ENCODE results near the gene LRRC45.

Gene LRRC45

GRCh38 chr17:82007228-82007494 is 15.9 kb upstream of the LRRC45 start:
- DNase-seq (ENCODE audit: low read depth in 2 of 2): no peak

GRCh38 chr17:82007495-82008257 is 15.4 kb upstream of the LRRC45 start:
- DNase-seq (ENCODE audit: low read depth in 2 of 2): no peak

- DNase-seq (ENCODE audit: low read depth in 2 of 2): no peak
These were observed 14.7 kb upstream of the LRRC45 start for GRCh38 chr17:82008258-82008940.

GRCh38 chr17:82008941-82009405 is 14.1 kb upstream of the LRRC45 start:
- no peak for DNase-seq (ENCODE audit: low read depth in 2 of 2)

GRCh38 chr17:82009413-82009812 is 13.7 kb upstream of the LRRC45 start:
- no peak for DNase-seq (ENCODE audit: low read depth in 2 of 2)

GRCh38 chr17:82010575-82011525 is 12.3 kb upstream of the LRRC45 start:
- no peak for DNase-seq (ENCODE audit: low read depth in 2 of 2)

GRCh38 chr17:82011617-82012187 is 11.4 kb upstream of the LRRC45 start:
- no peak for DNase-seq (ENCODE audit: low read depth in 2 of 2)

GRCh38 chr17:82012261-82012639 is 10.9 kb upstream of the LRRC45 start:
- DNase-seq (ENCODE audit: low read depth in 2 of 2): no peak

- DNase-seq (ENCODE audit: low read depth in 2 of 2): no peak
These were observed 10.3 kb upstream of the LRRC45 start for GRCh38 chr17:82012640-82013295.

- DNase-seq (ENCODE audit: low read depth in 2 of 2): no peak
These were observed 9.8 kb upstream of the LRRC45 start for GRCh38 chr17:82013341-82013740.

GRCh38 chr17:82013772-82014321 is 9.3 kb upstream of the LRRC45 start:
- no peak for DNase-seq (ENCODE audit: low read depth in 2 of 2)

GRCh38 chr17:82014432-82014831 is 8.7 kb upstream of the LRRC45 start:
- DNase-seq (ENCODE audit: low read depth in 2 of 2): no peak

- DNase-seq (ENCODE audit: low read depth in 2 of 2): no peak
These were observed 8.2 kb upstream of the LRRC45 start for GRCh38 chr17:82014971-82015310.

GRCh38 chr17:82015311-82015971 is 7.7 kb upstream of the LRRC45 start:
- DNase-seq (ENCODE audit: low read depth in 2 of 2): no peak

GRCh38 chr17:82016061-82016874 is 6.8 kb upstream of the LRRC45 start:
- DNase-seq (ENCODE audit: low read depth in 2 of 2): no peak

- DNase-seq (ENCODE audit: low read depth in 2 of 2): no peak
These were observed 6.1 kb upstream of the LRRC45 start for GRCh38 chr17:82016875-82017459.

GRCh38 chr17:82017612-82018151 is 5.4 kb upstream of the LRRC45 start:
- no peak for DNase-seq (ENCODE audit: low read depth in 2 of 2)

- DNase-seq (ENCODE audit: low read depth in 2 of 2): no peak
These were observed 4.7 kb upstream of the LRRC45 start for GRCh38 chr17:82018152-82018988.
